BE2C (cell line): Measurements from ENCODE around the gene INPP4B.

ENCODE experiments used
- DNase-seq: peaks from one replicate; pipeline ENCODE4 v3.0.0-alpha.2; 2020
- H3K27me3 ChIP-seq: fragments of 250-450 bp; sonication (Bioruptor Pico); 2 replicates; pipeline ENCODE4 v1.5.1; 2020; ENCODE audit warnings: mild to moderate bottlenecking
- H3K36me3 ChIP-seq: fragments of 250-450 bp; sonication (Bioruptor Pico); 2 replicates; pipeline ENCODE4 v1.5.1; 2020; ENCODE audit warnings: mild to moderate bottlenecking
- H3K4me1 ChIP-seq: fragments of 250-450 bp; sonication (Bioruptor Pico); 2 replicates; pipeline ENCODE4 v1.5.1; 2020
- H3K4me3 ChIP-seq: 2 replicates; pipeline ENCODE4 v1.5.1; 2011; ENCODE audit warnings: low read depth, low read length
- H3K9me3 ChIP-seq: fragments of 250-450 bp; sonication (Bioruptor Pico); 2 replicates; pipeline ENCODE4 v1.5.1; 2020
- CTCF ChIP-seq: IDR thresholded peaks from 2 replicates; pipeline ENCODE4 v1.5.1; 2012; ENCODE audit warnings: mild to moderate bottlenecking, low read depth, low read length

The INPP4B gene

DNA sequence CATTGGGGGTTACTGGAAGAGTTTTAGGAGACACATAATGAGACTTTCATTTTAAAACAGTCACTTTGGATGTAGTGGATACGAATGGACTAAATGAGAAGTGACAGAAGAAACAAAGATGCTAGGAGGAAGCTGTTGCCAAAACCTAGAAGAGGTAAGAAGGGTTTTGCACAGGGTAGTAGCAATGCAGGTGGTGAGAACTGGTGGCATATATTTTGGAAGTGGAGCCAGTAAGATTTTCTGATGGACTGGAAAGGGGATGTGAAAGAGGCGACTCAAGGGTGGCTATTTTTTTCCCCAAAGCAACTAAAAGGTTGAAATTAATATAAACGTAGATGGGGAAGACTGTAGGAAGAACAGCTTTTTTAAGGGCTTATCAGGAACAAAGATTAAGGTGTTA lies 747.7 kb downstream of the INPP4B start:
- Histone ChIP-seq H3K9me3 (no peaks in the 10 kb centered on the region), H3K4me3 (no peak overlapping the region), H3K4me1 (no peaks in the 10 kb centered on the region), H3K36me3 (no peaks in the 10 kb centered on the region), H3K27me3 (no peaks in the 10 kb centered on the region)
- DNase-seq, result no peak
- no peak for TF ChIP-seq CTCF

GRCh38 chr4:142097015-142097414 lies 749.1 kb downstream of the INPP4B start:
- no peaks in the 10 kb centered on the region for H3K27me3 ChIP-seq
- no peak for TF ChIP-seq CTCF
- no peak for DNase-seq
- no peak overlapping the region for H3K4me3 ChIP-seq
- H3K36me3 ChIP-seq, result no peaks in the 10 kb centered on the region
- H3K9me3 ChIP-seq, result no peaks in the 10 kb centered on the region
- peaks cover under 1% of the 10 kb centered on the region; the same call in 1 of the 2 replicates for H3K4me1 ChIP-seq

DNA sequence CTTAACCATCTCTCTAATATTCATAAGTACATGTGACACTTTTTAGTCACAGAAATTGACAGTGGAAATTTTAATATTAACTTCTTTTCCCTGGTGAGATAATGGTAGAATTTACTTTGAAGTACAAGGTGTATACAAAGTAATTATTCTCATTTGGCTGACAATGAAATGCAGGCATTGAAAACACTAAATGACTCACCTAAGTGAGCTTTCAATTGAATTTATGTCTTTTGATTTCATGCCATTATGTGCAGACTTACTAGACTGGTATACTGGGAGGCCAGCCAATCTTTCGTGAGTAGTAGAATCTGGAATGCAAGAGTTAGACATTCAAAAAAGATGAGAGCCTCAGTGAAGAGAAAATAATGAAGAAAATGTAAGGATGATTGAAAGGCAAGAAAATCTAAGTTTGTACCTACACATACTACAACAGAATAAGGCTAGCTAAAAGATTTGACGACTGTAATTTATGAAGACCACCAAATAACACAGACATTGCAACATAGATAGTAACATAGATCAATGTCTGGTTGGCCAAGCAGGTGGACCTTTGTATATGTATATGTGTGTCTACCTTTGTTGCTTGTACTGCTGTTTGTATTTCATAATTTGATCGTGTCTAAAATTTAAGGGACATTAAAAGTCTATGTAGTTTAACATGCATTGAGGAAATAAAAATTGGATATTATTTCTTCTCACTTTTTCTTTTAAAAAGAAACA lies 750.1 kb downstream of the INPP4B start:
- peaks cover 8% of the 10 kb centered on the region; the same call in 1 of the 2 replicates for H3K4me1 ChIP-seq
- H3K9me3 ChIP-seq, result no peaks in the 10 kb centered on the region
- no peaks in the 10 kb centered on the region for H3K36me3 ChIP-seq
- no peak for TF ChIP-seq CTCF
- H3K4me3 ChIP-seq, result no peak overlapping the region
- no peaks in the 10 kb centered on the region for H3K27me3 ChIP-seq
- DNase-seq, result peak; percentile 56

DNA sequence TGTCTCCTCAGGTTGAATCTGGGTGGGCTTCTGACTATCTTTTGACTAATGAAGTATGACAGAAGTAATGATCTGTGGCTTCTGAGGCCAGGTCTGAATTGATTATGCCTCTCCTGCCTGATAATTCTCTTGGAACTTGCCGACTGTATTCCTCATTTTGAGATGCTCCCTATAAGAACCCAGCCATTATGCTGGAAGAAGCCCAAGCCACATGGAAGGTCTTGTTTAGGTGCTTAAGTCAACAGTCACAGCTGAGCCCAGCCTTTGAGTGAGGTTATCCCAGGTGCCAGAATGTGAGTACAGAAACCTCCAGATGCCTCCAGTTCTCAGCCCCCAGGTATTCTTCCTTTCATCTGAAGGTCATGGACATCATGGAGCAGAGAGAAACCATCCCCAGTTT lies 753.2 kb downstream of the INPP4B start:
- DNase-seq, result no peak
- no peak overlapping the region for H3K4me3 ChIP-seq
- no peaks in the 10 kb centered on the region for H3K9me3 ChIP-seq
- H3K4me1 ChIP-seq, result peaks cover 8% of the 10 kb centered on the region; the same call in 1 of the 2 replicates
- H3K36me3 ChIP-seq, result no peaks in the 10 kb centered on the region
- no peaks in the 10 kb centered on the region for H3K27me3 ChIP-seq
- TF ChIP-seq CTCF, result no peak

- DNase-seq, result peak; percentile 7
- Histone ChIP-seq H3K36me3 (no peaks in the 10 kb centered on the region), H3K4me1 (peaks cover 8% of the 10 kb centered on the region; the same call in 1 of the 2 replicates), H3K9me3 (no peaks in the 10 kb centered on the region), H3K4me3 (no peak overlapping the region), H3K27me3 (no peaks in the 10 kb centered on the region)
- TF ChIP-seq CTCF, result no peak
Observed at GRCh38 chr4:142091691-142092182, 754.4 kb downstream of the INPP4B start.

DNA sequence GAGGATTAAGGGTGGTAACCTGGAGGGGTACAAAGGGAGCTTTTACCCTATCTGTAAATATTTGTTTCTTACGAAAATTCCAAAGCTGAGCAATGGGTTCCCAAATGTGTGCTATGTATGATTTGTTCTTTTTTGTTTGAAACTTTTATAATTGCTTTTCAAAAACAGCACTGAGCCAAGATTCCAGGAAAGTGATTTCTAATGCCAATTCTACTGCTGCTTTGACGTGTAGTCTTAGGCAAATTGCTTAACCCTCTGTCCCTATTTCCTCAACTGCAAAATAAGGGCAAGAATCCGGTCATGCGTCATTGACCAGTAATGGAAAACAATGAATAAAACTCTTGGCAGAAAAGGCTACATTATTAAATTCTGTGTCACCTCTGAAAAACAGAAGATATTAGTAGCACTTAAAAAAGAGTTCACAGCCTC lies 755.0 kb downstream of the INPP4B start:
- Histone ChIP-seq H3K36me3 (no peaks in the 10 kb centered on the region), H3K27me3 (no peaks in the 10 kb centered on the region), H3K4me3 (no peak overlapping the region), H3K4me1 (peaks cover 8% of the 10 kb centered on the region; the same call in 1 of the 2 replicates), H3K9me3 (no peaks in the 10 kb centered on the region)
- no peak for DNase-seq
- TF ChIP-seq CTCF, result no peak
